Peyer's patch (tissue), 4 donors: ENCODE measurements around the gene GON4L.

Source experiments
- CTCF ChIP-seq, 6 experiments: fragments of 450-650 bp in 4 of 6; fragments of 200-600 bp in 2 of 6; sonication (generic) in 1 of 6; IDR thresholded peaks; one replicate each; pipeline ENCODE4 v1.5.1; 2017 to 2019; ENCODE audit warnings: antibody characterized with exemption in 6 of 6, mild to moderate bottlenecking in 3 of 6, moderate library complexity in 1 of 6
- POLR2A ChIP-seq, 2 donors: fragments of 450-650 bp; IDR thresholded peaks; one replicate each; pipeline ENCODE4 v1.5.1; 2017; ENCODE audit warnings: antibody characterized with exemption in 2 of 2, mild to moderate bottlenecking in 2 of 2, moderate library complexity in 2 of 2

GRCh38 chr1:155888481-155888880 is 31.5 kb upstream of the GON4L start:
- no peak for TF ChIP-seq CTCF (IDR thresholded peaks at IDR 0.05)
- TF ChIP-seq POLR2A (IDR thresholded peaks at IDR 0.05) = no peak
